DMS153 treated with DMSO at 0.1 percent for 48 hours (cell line): ENCODE measurements around the gene SERINC4.
"Not testable (repeated sequence)": the region's sequence is repeated elsewhere in the genome, so short reads cannot be mapped to it uniquely, and the experiment has no call there.

Experiments
- DNase-seq: peaks from one replicate; lab custom pipeline; 2025; ENCODE audit not compliant: unreplicated experiment; lab: John Stamatoyannopoulos, UW

The SERINC4 gene

GRCh38 chr15:43763819-43764446 is 36.1 kb downstream of the SERINC4 start:
- DNase-seq = no peak

GRCh38 chr15:43762824-43763223 is 37.2 kb downstream of the SERINC4 start:
- no peak for DNase-seq

DNA sequence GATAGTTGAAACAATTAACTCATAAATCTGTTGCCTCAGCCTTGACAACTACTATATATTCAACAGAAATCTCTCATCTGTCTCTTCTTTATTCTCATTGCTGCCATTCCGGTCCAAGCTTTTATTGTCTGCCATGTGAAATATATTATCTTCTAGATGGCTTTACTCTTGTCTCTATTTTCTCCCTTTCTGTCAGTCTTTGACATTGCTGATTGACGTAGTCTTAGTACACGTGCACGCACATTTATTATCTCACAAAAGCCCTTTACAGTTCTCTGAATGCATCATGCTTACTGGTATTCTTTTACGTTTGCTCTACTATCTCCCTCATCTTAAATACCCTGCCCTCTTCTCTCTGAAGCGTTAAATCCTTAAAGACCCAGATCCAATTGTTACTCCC is 48.1 kb downstream of the SERINC4 start:
- no peak for DNase-seq

GRCh38 chr15:43749690-43750345 is 50.2 kb downstream of the SERINC4 start:
- DNase-seq = no peak

DNA sequence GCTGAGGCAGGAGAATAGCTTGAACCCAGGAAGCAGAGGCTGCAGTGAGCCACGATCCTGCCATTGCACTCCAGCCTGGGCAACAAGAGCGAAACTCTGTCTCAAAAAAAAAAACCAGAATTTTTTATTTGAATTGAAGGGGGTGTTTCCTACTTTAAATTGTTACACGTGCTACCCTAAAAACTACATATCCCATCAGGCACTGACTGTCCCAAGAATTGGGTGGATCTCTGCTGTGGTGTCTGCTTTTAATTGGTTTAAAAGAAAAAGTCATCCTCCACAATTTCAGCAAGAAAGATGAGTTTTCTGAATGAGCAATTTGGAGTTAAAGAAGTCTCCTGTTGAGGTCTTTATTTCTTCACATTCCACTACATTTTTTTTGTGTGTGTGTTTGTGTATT is 51.6 kb downstream of the SERINC4 start:
- DNase-seq = no peak

GRCh38 chr15:43746903-43747309 is 53.1 kb downstream of the SERINC4 start:
- DNase-seq = not testable (repeated sequence)

DNA sequence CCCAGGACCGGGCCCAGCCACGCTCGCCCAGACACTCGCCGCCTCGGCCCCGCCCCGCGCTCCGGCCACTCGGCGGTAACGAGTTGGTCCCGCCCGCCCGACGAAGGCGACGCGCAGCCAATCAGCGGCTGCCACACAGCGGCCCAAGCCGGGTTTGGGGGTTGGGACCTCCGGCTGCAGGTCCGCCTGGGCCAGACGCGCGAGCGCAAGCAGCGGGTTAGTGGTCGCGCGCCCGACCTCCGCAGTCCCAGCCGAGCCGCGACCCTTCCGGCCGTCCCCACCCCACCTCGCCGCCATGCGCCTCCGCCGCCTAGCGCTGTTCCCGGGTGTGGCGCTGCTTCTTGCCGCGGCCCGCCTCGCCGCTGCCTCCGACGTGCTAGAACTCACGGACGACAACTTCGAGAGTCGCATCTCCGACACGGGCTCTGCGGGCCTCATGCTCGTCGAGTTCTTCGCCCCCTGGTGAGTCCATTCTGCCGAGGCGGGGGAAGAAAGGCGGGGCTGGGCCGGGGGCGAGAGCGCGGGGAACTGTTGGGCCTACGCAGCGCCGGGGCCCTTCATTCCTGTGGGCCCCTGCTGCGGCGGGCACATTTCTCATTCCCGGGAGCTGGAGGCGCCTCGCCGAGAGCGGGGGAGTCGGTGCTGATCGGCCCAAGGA is 53.6 kb downstream of the SERINC4 start, which contains the start of gene PDIA3:
Gene PDIA3, plus strand, starts transcription at position 194 of the 658 bp plus-strand sequence. Its CDS starts 102 bp downstream, at position 296.
- peak; percentile 8 for DNase-seq
